K562 (cell line): ENCODE measurements around the gene SERPINE1. TPM values are rescaled to one million over a fixed set of nuclear protein-coding genes. Genes with fewer than 3 reads are reported as not detected.
A peak's percentile ranks its signal among the peaks of the same experiment; 100 is the strongest.

ENCODE experiments used
- ATAC-seq: fragments of 200-7000 bp; cut with Tn5 transposase; 3 replicates; pipeline ENCODE4 v1.9.1; 2020; ENCODE audit warnings: moderate library complexity
- BruUV-seq: library from RNA; stranded (reverse); fragments of 400-500 nt; replicated peaks from 2 replicates; lab custom pipeline; 2021; lab: Mats Ljungman, UMichigan
- CTCF ChIA-PET: fragments of 300-600 bp; formaldehyde crosslinking; extraction: SDS; loops from one replicate; lab custom pipeline; 2021; ENCODE audit warnings: low intra/inter-chr PET ratio; lab: Yijun Ruan, JAX
- POLR2A ChIA-PET: fragments of 300-600, 350-650 bp; sonication (Branson Sonifier 250); formaldehyde crosslinking; extraction: SDS; loops from one replicate; lab custom pipeline; 2021; ENCODE audit warnings: antibody characterized with exemption, inconsistent platforms; lab: Yijun Ruan, JAX
- DNase-seq, 4 experiments: peaks; one replicate each; pipeline versions ENCODE4 v3.0.0 to v3.0.0-alpha.2; 2011 to 2018; ENCODE audit warnings: low spot score in 3 of 4, mixed read lengths in 3 of 4; ENCODE audit errors: extremely low read depth in 1 of 4
- FAIRE-seq: peaks from 2 replicates; lab custom pipeline; 2011; peaks lifted over from hg19 to GRCh38; lab: Jason Lieb, UNC
- H2AFZ ChIP-seq: 2 replicates; pipeline ENCODE4 v1.6.0; 2011; ENCODE audit warnings: low read depth, low read length, control low read depth, inconsistent platforms
- H3K27ac ChIP-seq: fragments of 200-600 bp; 3 replicates; pipeline ENCODE4 v1.8.0; 2011; ENCODE audit warnings: low read depth, mild to moderate bottlenecking, control low read depth, inconsistent platforms, low read length, moderate library complexity, mixed read lengths; ENCODE audit errors: extremely low read depth
- H3K27me3 ChIP-seq, 2 experiments: fragments of 300-600 bp in 1 of 2; 2 replicates in 1 of 2; 3 replicates in 1 of 2; pipeline versions ENCODE4 v1.6.0 to v1.8.0; 2011; ENCODE audit warnings: inconsistent platforms in 2 of 2, low read length in 2 of 2, mild to moderate bottlenecking in 1 of 2, mixed read lengths in 1 of 2, moderate library complexity in 1 of 2; ENCODE audit not compliant: control insufficient read depth in 2 of 2, insufficient read depth in 2 of 2
- H3K36me3 ChIP-seq: fragments of 300-600 bp; 3 replicates; pipeline ENCODE4 v1.8.0; 2011; ENCODE audit warnings: mild to moderate bottlenecking, low read length, inconsistent platforms; ENCODE audit not compliant: control insufficient read depth, insufficient read depth
- H3K4me1 ChIP-seq, 2 experiments: fragments of 200-600 bp in 1 of 2; replicated peaks in 1 of 2; 2 replicates in 1 of 2; 3 replicates in 1 of 2; pipeline versions ENCODE4 v1.5.1 to v1.8.0; 2011; ENCODE audit warnings: inconsistent platforms in 2 of 2, low read length in 2 of 2, mild to moderate bottlenecking in 1 of 2, mixed read lengths in 1 of 2, moderate library complexity in 1 of 2; ENCODE audit not compliant: control insufficient read depth in 2 of 2, insufficient read depth in 2 of 2
- H3K4me2 ChIP-seq: 2 replicates; pipeline ENCODE4 v1.6.1; 2011; ENCODE audit warnings: low read length, control low read depth, inconsistent platforms, mixed read lengths; ENCODE audit not compliant: insufficient read depth
- H3K4me3 ChIP-seq: fragments of 200-600 bp; sonication (generic), shearing (Covaris generic); 2 replicates; pipeline ENCODE4 v1.5.1; 2016; ENCODE audit warnings: control low read depth, inconsistent platforms
- H3K79me2 ChIP-seq: fragments of 200-600 bp; 3 replicates; pipeline ENCODE4 v1.8.0; 2011; ENCODE audit warnings: low read length, inconsistent platforms; ENCODE audit not compliant: control insufficient read depth, insufficient read depth
- H3K9ac ChIP-seq, 2 experiments: 2 replicates each; pipeline versions ENCODE4 v1.6.0 to v1.6.1; 2011; ENCODE audit warnings: low read depth in 2 of 2, low read length in 2 of 2, control low read depth in 1 of 2, inconsistent platforms in 1 of 2, mild to moderate bottlenecking in 1 of 2, mixed read lengths in 1 of 2; ENCODE audit not compliant: insufficient read depth in 1 of 2
- H3K9me1 ChIP-seq: one replicate; pipeline ENCODE4 v1.6.0; 2011; ENCODE audit warnings: inconsistent platforms, mild to moderate bottlenecking, low read length, moderate library complexity; ENCODE audit not compliant: control insufficient read depth, insufficient read depth
- H3K9me3 ChIP-seq: replicated peaks from 2 replicates; pipeline ENCODE4 v1.5.1; 2011; ENCODE audit warnings: low read depth, low read length, inconsistent platforms; ENCODE audit not compliant: control insufficient read depth, insufficient read depth
- H4K20me1 ChIP-seq: replicated peaks from 2 replicates; pipeline ENCODE4 v1.6.1; 2011; ENCODE audit warnings: low read length, inconsistent platforms, mixed read lengths; ENCODE audit not compliant: control insufficient read depth, insufficient read depth
- ASH1L ChIP-seq: fragments of 450-650 bp; IDR thresholded peaks from 2 replicates; pipeline ENCODE4 v1.6.1; 2018; ENCODE audit warnings: borderline replicate concordance, mild to moderate bottlenecking, low read depth; ENCODE audit not compliant: partially characterized antibody
- HDAC1 ChIP-seq, 2 experiments: fragments of 450-650 bp; IDR thresholded peaks; 2 replicates each; pipeline ENCODE4 v1.6.1; 2016 to 2017; ENCODE audit warnings: inconsistent platforms in 1 of 2, mild to moderate bottlenecking in 1 of 2, moderate library complexity in 1 of 2
- NCOA6 ChIP-seq: fragments of 450-650 bp; IDR thresholded peaks from 2 replicates; pipeline ENCODE4 v1.6.1; 2017; ENCODE audit warnings: mild to moderate bottlenecking
- NFYB ChIP-seq: IDR thresholded peaks from 2 replicates; pipeline ENCODE4 v1.6.1; 2011; ENCODE audit warnings: mild to moderate bottlenecking, moderate library complexity; ENCODE audit not compliant: insufficient read length; ENCODE audit errors: extremely low read depth
- NRF1 ChIP-seq, 2 experiments: fragments of 450-650 bp; IDR thresholded peaks in 1 of 2; conservative IDR thresholded peaks in 1 of 2; 2 replicates each; pipeline ENCODE4 v1.6.1; 2014; ENCODE audit warnings: mild to moderate bottlenecking in 2 of 2
- OTX1 ChIP-seq: fragments of 450-650 bp; formaldehyde crosslinking; IDR thresholded peaks from 2 replicates; pipeline ENCODE4 v1.4.0; 2022; ENCODE audit warnings: mild to moderate bottlenecking
- PHF21A ChIP-seq: fragments of 450-650 bp; IDR thresholded peaks from 2 replicates; pipeline ENCODE4 v1.6.1; 2017; ENCODE audit warnings: low read depth, borderline replicate concordance
- RBFOX2 ChIP-seq: fragments of 200-400 bp; formaldehyde crosslinking; IDR thresholded peaks from 2 replicates; pipeline ENCODE4 v1.6.1; 2017; ENCODE audit warnings: low read depth, mild to moderate bottlenecking, low read length, moderate library complexity
- ZBTB7A ChIP-seq: IDR thresholded peaks from 2 replicates; pipeline ENCODE4 v1.6.1; 2011; ENCODE audit warnings: low read depth, mild to moderate bottlenecking, low read length, moderate library complexity, borderline replicate concordance; ENCODE audit not compliant: control insufficient read depth
- ZFX ChIP-seq: sonication (generic); formaldehyde crosslinking; IDR thresholded peaks from 2 replicates; pipeline ENCODE4 v1.8.0; 2022; ENCODE audit warnings: mild to moderate bottlenecking, missing genetic modification reagents, moderate library complexity
- ZNF121 ChIP-seq: sonication (generic); formaldehyde crosslinking; conservative IDR thresholded peaks from 2 replicates; pipeline ENCODE4 v1.8.0; 2022; ENCODE audit warnings: missing genetic modification reagents
- ZNF407 ChIP-seq: fragments of 450-650 bp; IDR thresholded peaks from 2 replicates; pipeline ENCODE4 v1.6.1; 2016; ENCODE audit warnings: low read depth
- WGBS: fragments of 100-300 bp; shearing (Covaris generic); methylation state at CpG from one replicate; pipeline ENCODE4 v1.1.6; 2016; ENCODE audit warnings: low coverage, mixed read lengths; ENCODE audit not compliant: insufficient coverage; ENCODE audit errors: missing lambda C conversion rate; 5-methylcytosine and 5-hydroxymethylcytosine counted together
- in situ Hi-C: fragments of 300-500 bp; cut with MboI; formaldehyde crosslinking; loops from 4 replicates; pipeline ENCODE4 v1.15.0; 2018; ENCODE audit warnings: inconsistent platforms, mixed read lengths
- intact Hi-C: fragments of 100-400 bp; cut with micrococcal nuclease; formaldehyde crosslinking; loops from 2 replicates; pipeline ENCODE4 v1.14.2; 2022
- polyA plus RNA-seq, 8 experiments: library from polyadenylated mRNA; depleted of rRNA in 4 of 8; stranded (reverse) in 5 of 8; unstranded in 3 of 8; fragments of >200 nt; fragmentation: Nextera tagmentation in 2 of 8; fragmentation: Illumina TruSeq in 1 of 8; extraction: Ambion mirVana in 2 of 8; extraction: Trizol in 1 of 8; gene quantifications; 2 replicates each; pipeline versions ENCODE4 v1.2.1 to v1.2.3, GENCODE V29; 2011 to 2014; ENCODE audit warnings: inconsistent platforms in 1 of 8, missing spikeins in 1 of 8
- total RNA-seq, 7 experiments: library from RNA; depleted of rRNA in 6 of 7; stranded (reverse); fragments of >200 nt in 6 of 7; fragmentation: Illumina TruSeq in 2 of 7; extraction: Trizol in 2 of 7; gene quantifications; 2 replicates each; pipeline versions ENCODE4 v1.2.1 to v1.2.3, GENCODE V29; 2011 to 2021; ENCODE audit warnings: low replicate concordance in 1 of 7
- TF ChIP-seq, protein P1 (sequence below): sonication (generic); formaldehyde crosslinking; IDR thresholded peaks from 2 replicates; pipeline ENCODE4 v1.8.0; 2022; ENCODE audit warnings: missing genetic modification reagents, mild to moderate bottlenecking, moderate library complexity, borderline replicate concordance

The SERPINE1 gene
- total and polyA plus RNA-seq, 9 of the 15 experiments (the other 6 are each of a cell fraction or from before 2014, with no cell fraction given), result 0.22 to 4.8 (median 0.91) TPM

DNA sequence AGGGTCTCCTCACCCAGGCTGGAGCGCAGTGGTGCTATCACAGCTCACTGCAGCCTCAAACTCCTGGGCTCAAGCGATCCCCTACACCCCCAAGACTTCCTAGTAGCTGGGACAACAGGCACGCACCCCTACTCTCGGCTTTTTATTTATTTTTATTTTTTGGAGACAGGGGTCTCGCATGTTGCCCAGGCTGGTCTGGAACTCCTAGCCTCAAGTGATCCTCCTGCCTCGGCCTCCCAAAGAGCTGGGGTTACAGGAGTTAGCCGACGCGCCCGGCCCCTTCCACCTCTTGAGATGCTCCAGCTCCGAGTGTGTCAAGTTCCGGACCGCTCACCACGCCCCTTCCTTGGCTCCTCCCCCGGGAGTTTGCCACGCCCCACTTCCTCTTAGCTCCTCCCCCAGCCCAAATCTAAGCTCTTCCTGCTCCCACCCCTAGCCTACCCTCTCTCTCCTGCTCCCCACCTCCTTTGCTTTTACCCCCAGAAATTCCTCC, 46.9 kb downstream of the SERPINE1 start:
- FAIRE-seq (peak; percentile 94), ATAC-seq (peak; percentile 96), DNase-seq (peak; percentile 85 to 96 (median 94))
- Histone ChIP-seq H3K79me2 (no peaks in the 10 kb centered on the region), H3K4me2 (peak overlapping the region; percentile 57; the same call in 1 of the 2 replicates), H3K9ac (peak overlapping the region in 1 of 2 experiments; percentile 84; a peak in 2 of 4 replicates), H3K9me1 (peaks cover 6% of the 10 kb centered on the region), H3K9me3 (no peaks in the 10 kb centered on the region), H3K27ac (no peak overlapping the region), H4K20me1 (peaks cover 14% of the 10 kb centered on the region), H3K4me1 (peaks cover 17 to 45% of the 10 kb centered on the region in 2 experiments), H3K27me3 (peaks cover 39 to 49% of the 10 kb centered on the region in 2 experiments; a peak in 4 of 5 replicates), H3K36me3 (no peaks in the 10 kb centered on the region), H3K4me3 (no peak overlapping the region), H2AFZ (peak overlapping the region; percentile 92)
- intact Hi-C loops (no loop called here), in situ Hi-C loops (no loop called here)
- BruUV-seq, result no TSS peak
- CTCF ChIA-PET, result no interaction called here
- 4% methylated on average over 16 of the region's 16 CpGs for WGBS
- POLR2A ChIA-PET, result interaction anchor here (0.6 to 1.0 kb wide), 10 partner anchors 8 to 729 kb away, joined by 3 to 5 read pairs (median 4); partner anchors contain the start of genes PLOD3, VGF and ZNHIT1
- TF ChIP-seq PHF21A (no peak), RBFOX2 (peak; percentile 42; the same call in 1 of the 2 replicates), NFYB (no peak), OTX1 (0 out of 2 replicates have a peak, but pooled peaks have one; percentile 11), HDAC1 (IDR thresholded peaks at IDR 0.05) (peak in 1 of 2 experiments; percentile 16; a peak in 1 of 4 replicates), ASH1L (peak; percentile 29), NRF1 (conservative IDR thresholded peaks at IDR 0.05 in 1 of 2, IDR thresholded peaks at IDR 0.05 in 1 of 2) (peak; percentile 7 to 57; a peak in 2 of 4 replicates), ZNF121 (CRISPR knock-in tag) (0 out of 2 replicates have a peak, but pooled peaks have one; percentile 28), NCOA6 (no peak), ZBTB7A (0 out of 2 replicates have a peak, but pooled peaks have one; percentile 15), ZFX (CRISPR knock-in tag) (no peak), ZNF407 (peak; percentile 77)
- TF ChIP-seq, protein P1, sequence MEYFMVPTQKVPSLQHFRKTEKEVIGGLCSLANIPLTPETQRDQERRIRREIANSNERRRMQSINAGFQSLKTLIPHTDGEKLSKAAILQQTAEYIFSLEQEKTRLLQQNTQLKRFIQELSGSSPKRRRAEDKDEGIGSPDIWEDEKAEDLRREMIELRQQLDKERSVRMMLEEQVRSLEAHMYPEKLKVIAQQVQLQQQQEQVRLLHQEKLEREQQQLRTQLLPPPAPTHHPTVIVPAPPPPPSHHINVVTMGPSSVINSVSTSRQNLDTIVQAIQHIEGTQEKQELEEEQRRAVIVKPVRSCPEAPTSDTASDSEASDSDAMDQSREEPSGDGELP (CRISPR knock-in tag), result 0 out of 2 replicates have a peak, but pooled peaks have one; percentile 8
